HepG2 (cell line): ENCODE results near the gene DUSP21. TPM values are rescaled to one million over a fixed set of nuclear protein-coding genes. Genes with fewer than 3 reads are reported as not detected.
A peak's percentile ranks its signal among the peaks of the same experiment; 100 is the strongest.

Source experiments
- AGO1 ChIP-seq: fragments of 200-400 bp; formaldehyde crosslinking; IDR thresholded peaks from 2 replicates; pipeline ENCODE4 v1.6.1; 2017; ENCODE audit warnings: mild to moderate bottlenecking, low read depth, low read length, moderate library complexity; ENCODE audit not compliant: poor library complexity, severe bottlenecking
- ATF1 ChIP-seq: IDR thresholded peaks from 2 replicates; pipeline ENCODE4 v1.6.1; 2016; ENCODE audit warnings: mild to moderate bottlenecking, control low read depth
- CEBPB ChIP-seq: IDR thresholded peaks from 2 replicates; pipeline ENCODE4 v1.6.1; 2011; ENCODE audit warnings: low read depth, low read length, improper control_type of control experiment, borderline replicate concordance
- HDAC1 ChIP-seq: sonication (generic); formaldehyde crosslinking; IDR thresholded peaks from 2 replicates; pipeline ENCODE4 v1.5.1; 2020; ENCODE audit warnings: mild to moderate bottlenecking, missing genetic modification reagents
- MAZ ChIP-seq, 2 experiments: sonication (generic) in 1 of 2; formaldehyde crosslinking in 1 of 2; IDR thresholded peaks; 2 replicates each; pipeline versions ENCODE4 v1.5.0 to v1.6.1; 2012 to 2020; ENCODE audit warnings: low read depth in 2 of 2, mild to moderate bottlenecking in 2 of 2, borderline replicate concordance in 1 of 2, improper control_type of control experiment in 1 of 2, low read length in 1 of 2, missing genetic modification reagents in 1 of 2, moderate library complexity in 1 of 2
- POLR2AphosphoS5 ChIP-seq: IDR thresholded peaks from 2 replicates; pipeline ENCODE4 v1.6.1; 2012; ENCODE audit warnings: low read depth, low read length
- POLR2G ChIP-seq: fragments of 200-400 bp; formaldehyde crosslinking; IDR thresholded peaks from 2 replicates; pipeline ENCODE4 v1.6.1; 2018; ENCODE audit warnings: mild to moderate bottlenecking, low read depth, low read length, moderate library complexity
- RXRB ChIP-seq: IDR thresholded peaks from 2 replicates; pipeline ENCODE4 v1.6.1; 2016; ENCODE audit warnings: borderline replicate concordance, missing genetic modification reagents, missing compliant biosample characterization
- SP2 ChIP-seq: sonication (generic); formaldehyde crosslinking; IDR thresholded peaks from 2 replicates; pipeline ENCODE4 v1.5.1; 2020; ENCODE audit warnings: mild to moderate bottlenecking, missing genetic modification reagents
- ZNF264 ChIP-seq: sonication (generic); formaldehyde crosslinking; IDR thresholded peaks from 2 replicates; pipeline ENCODE4 v1.4.0; 2020; ENCODE audit warnings: missing genetic modification reagents
- ZNF850 ChIP-seq: sonication (generic); formaldehyde crosslinking; conservative IDR thresholded peaks from 2 replicates; pipeline ENCODE4 v1.9.0; 2021; ENCODE audit warnings: mild to moderate bottlenecking, missing genetic modification reagents
- polyA plus RNA-seq, 8 experiments: library from polyadenylated mRNA; depleted of rRNA in 3 of 8; stranded (reverse) in 7 of 8; unstranded in 1 of 8; fragments of >200 nt; fragmentation: Illumina TruSeq in 4 of 8; extraction: Trizol in 4 of 8; gene quantifications; 2 replicates each; pipeline versions ENCODE4 v1.2.1 to v1.2.3, GENCODE V29; 2011 to 2016; ENCODE audit warnings: low read depth in 4 of 8, missing spikeins in 1 of 8, mixed read lengths in 1 of 8; ENCODE audit not compliant: insufficient read depth in 1 of 8
- total RNA-seq, 5 experiments: library from RNA; depleted of rRNA; stranded (reverse); fragments of >200 nt; fragmentation: Illumina TruSeq; extraction: Trizol; gene quantifications; 2 replicates each; pipeline ENCODE4 v1.2.3, GENCODE V29; 2016; ENCODE audit warnings: low read depth in 1 of 5
- TF ChIP-seq, protein P1 (sequence below): sonication (generic); formaldehyde crosslinking; IDR thresholded peaks from 2 replicates; pipeline ENCODE4 v1.5.0; 2020; ENCODE audit warnings: missing genetic modification reagents
- TF ChIP-seq, protein P2 (sequence below): sonication (generic); formaldehyde crosslinking; IDR thresholded peaks from 2 replicates; pipeline ENCODE4 v1.4.0; 2020; ENCODE audit warnings: missing genetic modification reagents
- TF ChIP-seq, protein P3 (sequence below): sonication (generic); formaldehyde crosslinking; IDR thresholded peaks from 2 replicates; pipeline ENCODE4 v1.4.0; 2020; ENCODE audit warnings: missing genetic modification reagents
- TF ChIP-seq, protein P4 (sequence below): sonication (generic); formaldehyde crosslinking; IDR thresholded peaks from 2 replicates; pipeline ENCODE4 v1.5.1; 2020; ENCODE audit warnings: mild to moderate bottlenecking, missing genetic modification reagents, moderate library complexity

The DUSP21 gene
- total and polyA plus RNA-seq, 2 of the 13 experiments (the other 11 are each of a cell fraction or from before 2014, with no cell fraction given) = not detected

DNA sequence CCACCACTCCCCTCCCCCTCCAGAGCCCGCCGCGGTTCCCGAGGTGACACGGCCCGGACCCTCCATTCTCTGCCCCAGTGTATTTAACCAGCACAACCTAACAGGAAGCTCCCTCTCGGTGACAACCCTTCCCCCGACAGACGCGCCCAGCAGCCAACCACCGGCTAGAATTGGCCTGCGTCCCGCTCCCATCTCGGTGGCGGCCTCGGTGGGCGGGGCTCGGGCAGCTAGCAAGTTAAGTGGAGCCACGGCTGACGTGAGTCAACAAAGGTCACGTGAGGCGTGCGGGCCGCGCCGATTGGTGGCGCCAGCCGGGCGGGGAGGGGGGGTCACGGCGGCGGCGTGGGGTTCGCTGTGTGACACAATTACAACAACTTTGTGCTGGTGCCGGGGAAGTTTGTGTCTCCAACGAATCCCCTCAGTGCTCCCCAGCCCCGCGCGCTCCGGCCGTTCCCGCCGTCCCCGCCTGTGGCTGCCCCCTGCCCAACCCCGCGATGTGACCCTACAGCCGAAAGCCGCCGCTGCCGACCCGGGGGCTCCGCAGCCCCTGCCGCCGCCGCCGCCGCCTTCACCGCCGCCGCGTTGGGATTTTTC lies 29.1 kb downstream of the DUSP21 start, which contains the start of gene KDM6A (continued):
- TF ChIP-seq RXRB (CRISPR knock-in tag) (peak; percentile 12; the same call in 1 of the 2 replicates), POLR2AphosphoS5 (peak; percentile 30; the same call in 1 of the 2 replicates), ZNF850 (CRISPR knock-in tag) (no peak), HDAC1 (CRISPR knock-in tag) (peak; percentile 35; the same call in 1 of the 2 replicates), ZNF264 (CRISPR knock-in tag) (no peak), POLR2G (peak; percentile 6; the same call in 1 of the 2 replicates), MAZ (IDR thresholded peaks at IDR 0.05; ENCODE audit: borderline replicate concordance, low read depth, low read length) (no peak), MAZ (CRISPR knock-in tag; IDR thresholded peaks at IDR 0.05; ENCODE audit: low read depth) (peak; percentile 29; the same call in 1 of the 2 replicates), AGO1 (peak; percentile 5), CEBPB (0 out of 2 replicates have a peak, but pooled peaks have one; percentile 2), SP2 (CRISPR knock-in tag) (peak; percentile 91), ATF1 (CRISPR knock-in tag) (peak; percentile 77)
- TF ChIP-seq, protein P1, sequence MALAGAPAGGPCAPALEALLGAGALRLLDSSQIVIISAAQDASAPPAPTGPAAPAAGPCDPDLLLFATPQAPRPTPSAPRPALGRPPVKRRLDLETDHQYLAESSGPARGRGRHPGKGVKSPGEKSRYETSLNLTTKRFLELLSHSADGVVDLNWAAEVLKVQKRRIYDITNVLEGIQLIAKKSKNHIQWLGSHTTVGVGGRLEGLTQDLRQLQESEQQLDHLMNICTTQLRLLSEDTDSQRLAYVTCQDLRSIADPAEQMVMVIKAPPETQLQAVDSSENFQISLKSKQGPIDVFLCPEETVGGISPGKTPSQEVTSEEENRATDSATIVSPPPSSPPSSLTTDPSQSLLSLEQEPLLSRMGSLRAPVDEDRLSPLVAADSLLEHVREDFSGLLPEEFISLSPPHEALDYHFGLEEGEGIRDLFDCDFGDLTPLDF (CRISPR knock-in tag) = peak; percentile 1; the same call in 1 of the 2 replicates
- TF ChIP-seq, protein P2, sequence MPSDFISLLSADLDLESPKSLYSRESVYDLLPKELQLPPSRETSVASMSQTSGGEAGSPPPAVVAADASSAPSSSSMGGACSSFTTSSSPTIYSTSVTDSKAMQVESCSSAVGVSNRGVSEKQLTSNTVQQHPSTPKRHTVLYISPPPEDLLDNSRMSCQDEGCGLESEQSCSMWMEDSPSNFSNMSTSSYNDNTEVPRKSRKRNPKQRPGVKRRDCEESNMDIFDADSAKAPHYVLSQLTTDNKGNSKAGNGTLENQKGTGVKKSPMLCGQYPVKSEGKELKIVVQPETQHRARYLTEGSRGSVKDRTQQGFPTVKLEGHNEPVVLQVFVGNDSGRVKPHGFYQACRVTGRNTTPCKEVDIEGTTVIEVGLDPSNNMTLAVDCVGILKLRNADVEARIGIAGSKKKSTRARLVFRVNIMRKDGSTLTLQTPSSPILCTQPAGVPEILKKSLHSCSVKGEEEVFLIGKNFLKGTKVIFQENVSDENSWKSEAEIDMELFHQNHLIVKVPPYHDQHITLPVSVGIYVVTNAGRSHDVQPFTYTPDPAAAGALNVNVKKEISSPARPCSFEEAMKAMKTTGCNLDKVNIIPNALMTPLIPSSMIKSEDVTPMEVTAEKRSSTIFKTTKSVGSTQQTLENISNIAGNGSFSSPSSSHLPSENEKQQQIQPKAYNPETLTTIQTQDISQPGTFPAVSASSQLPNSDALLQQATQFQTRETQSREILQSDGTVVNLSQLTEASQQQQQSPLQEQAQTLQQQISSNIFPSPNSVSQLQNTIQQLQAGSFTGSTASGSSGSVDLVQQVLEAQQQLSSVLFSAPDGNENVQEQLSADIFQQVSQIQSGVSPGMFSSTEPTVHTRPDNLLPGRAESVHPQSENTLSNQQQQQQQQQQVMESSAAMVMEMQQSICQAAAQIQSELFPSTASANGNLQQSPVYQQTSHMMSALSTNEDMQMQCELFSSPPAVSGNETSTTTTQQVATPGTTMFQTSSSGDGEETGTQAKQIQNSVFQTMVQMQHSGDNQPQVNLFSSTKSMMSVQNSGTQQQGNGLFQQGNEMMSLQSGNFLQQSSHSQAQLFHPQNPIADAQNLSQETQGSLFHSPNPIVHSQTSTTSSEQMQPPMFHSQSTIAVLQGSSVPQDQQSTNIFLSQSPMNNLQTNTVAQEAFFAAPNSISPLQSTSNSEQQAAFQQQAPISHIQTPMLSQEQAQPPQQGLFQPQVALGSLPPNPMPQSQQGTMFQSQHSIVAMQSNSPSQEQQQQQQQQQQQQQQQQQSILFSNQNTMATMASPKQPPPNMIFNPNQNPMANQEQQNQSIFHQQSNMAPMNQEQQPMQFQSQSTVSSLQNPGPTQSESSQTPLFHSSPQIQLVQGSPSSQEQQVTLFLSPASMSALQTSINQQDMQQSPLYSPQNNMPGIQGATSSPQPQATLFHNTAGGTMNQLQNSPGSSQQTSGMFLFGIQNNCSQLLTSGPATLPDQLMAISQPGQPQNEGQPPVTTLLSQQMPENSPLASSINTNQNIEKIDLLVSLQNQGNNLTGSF (CRISPR knock-in tag) = no peak
- TF ChIP-seq, protein P3, sequence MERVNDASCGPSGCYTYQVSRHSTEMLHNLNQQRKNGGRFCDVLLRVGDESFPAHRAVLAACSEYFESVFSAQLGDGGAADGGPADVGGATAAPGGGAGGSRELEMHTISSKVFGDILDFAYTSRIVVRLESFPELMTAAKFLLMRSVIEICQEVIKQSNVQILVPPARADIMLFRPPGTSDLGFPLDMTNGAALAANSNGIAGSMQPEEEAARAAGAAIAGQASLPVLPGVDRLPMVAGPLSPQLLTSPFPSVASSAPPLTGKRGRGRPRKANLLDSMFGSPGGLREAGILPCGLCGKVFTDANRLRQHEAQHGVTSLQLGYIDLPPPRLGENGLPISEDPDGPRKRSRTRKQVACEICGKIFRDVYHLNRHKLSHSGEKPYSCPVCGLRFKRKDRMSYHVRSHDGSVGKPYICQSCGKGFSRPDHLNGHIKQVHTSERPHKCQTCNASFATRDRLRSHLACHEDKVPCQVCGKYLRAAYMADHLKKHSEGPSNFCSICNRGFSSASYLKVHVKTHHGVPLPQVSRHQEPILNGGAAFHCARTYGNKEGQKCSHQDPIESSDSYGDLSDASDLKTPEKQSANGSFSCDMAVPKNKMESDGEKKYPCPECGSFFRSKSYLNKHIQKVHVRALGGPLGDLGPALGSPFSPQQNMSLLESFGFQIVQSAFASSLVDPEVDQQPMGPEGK (CRISPR knock-in tag) = peak; percentile 72
- TF ChIP-seq, protein P4, sequence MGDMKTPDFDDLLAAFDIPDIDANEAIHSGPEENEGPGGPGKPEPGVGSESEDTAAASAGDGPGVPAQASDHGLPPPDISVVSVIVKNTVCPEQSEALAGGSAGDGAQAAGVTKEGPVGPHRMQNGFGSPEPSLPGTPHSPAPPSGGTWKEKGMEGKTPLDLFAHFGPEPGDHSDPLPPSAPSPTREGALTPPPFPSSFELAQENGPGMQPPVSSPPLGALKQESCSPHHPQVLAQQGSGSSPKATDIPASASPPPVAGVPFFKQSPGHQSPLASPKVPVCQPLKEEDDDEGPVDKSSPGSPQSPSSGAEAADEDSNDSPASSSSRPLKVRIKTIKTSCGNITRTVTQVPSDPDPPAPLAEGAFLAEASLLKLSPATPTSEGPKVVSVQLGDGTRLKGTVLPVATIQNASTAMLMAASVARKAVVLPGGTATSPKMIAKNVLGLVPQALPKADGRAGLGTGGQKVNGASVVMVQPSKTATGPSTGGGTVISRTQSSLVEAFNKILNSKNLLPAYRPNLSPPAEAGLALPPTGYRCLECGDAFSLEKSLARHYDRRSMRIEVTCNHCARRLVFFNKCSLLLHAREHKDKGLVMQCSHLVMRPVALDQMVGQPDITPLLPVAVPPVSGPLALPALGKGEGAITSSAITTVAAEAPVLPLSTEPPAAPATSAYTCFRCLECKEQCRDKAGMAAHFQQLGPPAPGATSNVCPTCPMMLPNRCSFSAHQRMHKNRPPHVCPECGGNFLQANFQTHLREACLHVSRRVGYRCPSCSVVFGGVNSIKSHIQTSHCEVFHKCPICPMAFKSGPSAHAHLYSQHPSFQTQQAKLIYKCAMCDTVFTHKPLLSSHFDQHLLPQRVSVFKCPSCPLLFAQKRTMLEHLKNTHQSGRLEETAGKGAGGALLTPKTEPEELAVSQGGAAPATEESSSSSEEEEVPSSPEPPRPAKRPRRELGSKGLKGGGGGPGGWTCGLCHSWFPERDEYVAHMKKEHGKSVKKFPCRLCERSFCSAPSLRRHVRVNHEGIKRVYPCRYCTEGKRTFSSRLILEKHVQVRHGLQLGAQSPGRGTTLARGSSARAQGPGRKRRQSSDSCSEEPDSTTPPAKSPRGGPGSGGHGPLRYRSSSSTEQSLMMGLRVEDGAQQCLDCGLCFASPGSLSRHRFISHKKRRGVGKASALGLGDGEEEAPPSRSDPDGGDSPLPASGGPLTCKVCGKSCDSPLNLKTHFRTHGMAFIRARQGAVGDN (CRISPR knock-in tag) = peak; percentile 39; the same call in 1 of the 2 replicates
